NCI-H345 treated with DMSO at 0.1 percent for 48 hours (cell line): Measurements from ENCODE around the gene MS4A4A.
"Not testable (repeated sequence)": the region's sequence is repeated elsewhere in the genome, so short reads cannot be mapped to it uniquely, and the experiment has no call there.

Experiments used
- DNase-seq: peaks from one replicate; lab custom pipeline; 2025; ENCODE audit not compliant: unreplicated experiment; lab: John Stamatoyannopoulos, UW

MS4A4A gene

GRCh38 chr11:60301884-60302283 lies 21.4 kb downstream of the MS4A4A start:
- DNase-seq: not testable (repeated sequence)

GRCh38 chr11:60303661-60304060 lies 23.2 kb downstream of the MS4A4A start:
- DNase-seq: no peak

- DNase-seq: no peak
Observed at GRCh38 chr11:60305906-60306619, 25.6 kb downstream of the MS4A4A start.

GRCh38 chr11:60307507-60308195 lies 27.2 kb downstream of the MS4A4A start:
- no peak for DNase-seq

- DNase-seq: no peak
Observed at GRCh38 chr11:60310407-60310998, 30.0 kb downstream of the MS4A4A start.

- DNase-seq: no peak
Observed at GRCh38 chr11:60314635-60315321, 34.3 kb downstream of the MS4A4A start.

GRCh38 chr11:60315871-60316270 lies 35.4 kb downstream of the MS4A4A start:
- no peak for DNase-seq

- no peak for DNase-seq
Observed at GRCh38 chr11:60316317-60316716, 35.9 kb downstream of the MS4A4A start.

- DNase-seq: no peak
Observed at GRCh38 chr11:60318726-60319125, 38.3 kb downstream of the MS4A4A start.

- DNase-seq: no peak
Observed at GRCh38 chr11:60321051-60321450, 40.6 kb downstream of the MS4A4A start.

GRCh38 chr11:60326955-60327354 lies 46.5 kb downstream of the MS4A4A start, which contains the start of gene MS4A6E:
TSS of gene MS4A6E (plus strand) at chr11:60327255. CDS start at chr11:60334896, 7,641 bp downstream.
- DNase-seq: no peak

- no peak for DNase-seq
Observed at GRCh38 chr11:60328460-60328859, 48.0 kb downstream of the MS4A4A start.

GRCh38 chr11:60332846-60333245 lies 52.4 kb downstream of the MS4A4A start:
- no peak for DNase-seq

- no peak for DNase-seq
Observed at GRCh38 chr11:60334005-60334620, 53.6 kb downstream of the MS4A4A start.

GRCh38 chr11:60336767-60337391 lies 56.4 kb downstream of the MS4A4A start:
- no peak for DNase-seq

- no peak for DNase-seq
Observed at GRCh38 chr11:60338053-60338452, 57.6 kb downstream of the MS4A4A start.

GRCh38 chr11:60339356-60339755 lies 58.9 kb downstream of the MS4A4A start:
- DNase-seq: no peak

- no peak for DNase-seq
Observed at GRCh38 chr11:60343094-60343704, 62.7 kb downstream of the MS4A4A start.

GRCh38 chr11:60344146-60344545 lies 63.7 kb downstream of the MS4A4A start:
- no peak for DNase-seq

- no peak for DNase-seq
Observed at GRCh38 chr11:60345489-60345888, 65.0 kb downstream of the MS4A4A start.
